ENCODE measurements around the gene GJA3. TPM values are rescaled to one million over a fixed set of nuclear protein-coding genes. Genes with fewer than 3 reads are reported as not detected.
A peak's percentile ranks its signal among the peaks of the same experiment; 100 is the strongest.

Gene GJA3
- total RNA-seq, 2 experiments from 2014 or later: not detected

GRCh38 chr13:20175907-20176652, 15.2 kb upstream of the GJA3 start:
- H3K27ac ChIP-seq (ENCODE audit: low read depth in 1 of 2, low read length in 2 of 2): no peak overlapping the region
- intact Hi-C loops (cut with DNase I, micrococcal nuclease): no loop called here
- peaks cover 43 to 58% of the 10 kb centered on the region in 2 experiments for H3K27me3 ChIP-seq (ENCODE audit: control insufficient read depth in 1 of 2, insufficient read depth in 2 of 2, low read length in 2 of 2)
- Mint-ChIP-seq H3K27ac (no peak overlapping the region), H3K27me3 (peaks cover 96% of the 10 kb centered on the region), H3K4me1 (ENCODE audit: low read depth) (peaks cover 7% of the 10 kb centered on the region), H3K36me3 (ENCODE audit: low read depth) (no peaks in the 10 kb centered on the region), H3K4me3 (no peak overlapping the region), H3K9me3 (no peaks in the 10 kb centered on the region)
- H3K4me3 ChIP-seq (ENCODE audit: low read length): no peak overlapping the region
- no peaks in the 10 kb centered on the region for H3K9me3 ChIP-seq (ENCODE audit: control insufficient read depth in 1 of 2, insufficient read depth in 1 of 2, low read length in 2 of 2)
- H3K36me3 ChIP-seq (ENCODE audit: insufficient read depth, low read length): no peaks in the 10 kb centered on the region
- peaks cover 9% of the 10 kb centered on the region for H3K4me1 ChIP-seq (ENCODE audit: insufficient read depth, low read length)
- no peak for DNase-seq
- ATAC-seq (ENCODE audit: poor library complexity): no peak
- CTCF ChIA-PET: no interaction called here
- TF ChIP-seq, protein P1, sequence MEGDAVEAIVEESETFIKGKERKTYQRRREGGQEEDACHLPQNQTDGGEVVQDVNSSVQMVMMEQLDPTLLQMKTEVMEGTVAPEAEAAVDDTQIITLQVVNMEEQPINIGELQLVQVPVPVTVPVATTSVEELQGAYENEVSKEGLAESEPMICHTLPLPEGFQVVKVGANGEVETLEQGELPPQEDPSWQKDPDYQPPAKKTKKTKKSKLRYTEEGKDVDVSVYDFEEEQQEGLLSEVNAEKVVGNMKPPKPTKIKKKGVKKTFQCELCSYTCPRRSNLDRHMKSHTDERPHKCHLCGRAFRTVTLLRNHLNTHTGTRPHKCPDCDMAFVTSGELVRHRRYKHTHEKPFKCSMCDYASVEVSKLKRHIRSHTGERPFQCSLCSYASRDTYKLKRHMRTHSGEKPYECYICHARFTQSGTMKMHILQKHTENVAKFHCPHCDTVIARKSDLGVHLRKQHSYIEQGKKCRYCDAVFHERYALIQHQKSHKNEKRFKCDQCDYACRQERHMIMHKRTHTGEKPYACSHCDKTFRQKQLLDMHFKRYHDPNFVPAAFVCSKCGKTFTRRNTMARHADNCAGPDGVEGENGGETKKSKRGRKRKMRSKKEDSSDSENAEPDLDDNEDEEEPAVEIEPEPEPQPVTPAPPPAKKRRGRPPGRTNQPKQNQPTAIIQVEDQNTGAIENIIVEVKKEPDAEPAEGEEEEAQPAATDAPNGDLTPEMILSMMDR (IDR thresholded peaks at IDR 0.05): no peak
- POLR2A ChIA-PET: no interaction called here

- H3K27me3 ChIP-seq (ENCODE audit: control insufficient read depth in 1 of 2, insufficient read depth in 2 of 2, low read length in 2 of 2): peaks cover 43 to 57% of the 10 kb centered on the region in 2 experiments
- H3K27ac Mint-ChIP-seq: no peak overlapping the region
- no peaks in the 10 kb centered on the region for H3K36me3 ChIP-seq (ENCODE audit: insufficient read depth, low read length)
- ChIA-PET POLR2A (no interaction called here), CTCF (no interaction called here)
- no peaks in the 10 kb centered on the region for H3K9me3 Mint-ChIP-seq
- H3K36me3 Mint-ChIP-seq (ENCODE audit: low read depth): no peaks in the 10 kb centered on the region
- intact Hi-C loops (cut with DNase I, micrococcal nuclease): no loop called here
- no peak for ATAC-seq (ENCODE audit: poor library complexity)
- H3K4me3 ChIP-seq (ENCODE audit: low read length): no peak overlapping the region
- no peak overlapping the region for H3K27ac ChIP-seq (ENCODE audit: low read depth in 1 of 2, low read length in 2 of 2)
- peaks cover 7% of the 10 kb centered on the region for H3K4me1 Mint-ChIP-seq (ENCODE audit: low read depth)
- TF ChIP-seq, protein P1 (IDR thresholded peaks at IDR 0.05): no peak
- H3K4me1 ChIP-seq (ENCODE audit: insufficient read depth, low read length): peaks cover 9% of the 10 kb centered on the region
- H3K9me3 ChIP-seq (ENCODE audit: control insufficient read depth in 1 of 2, insufficient read depth in 1 of 2, low read length in 2 of 2): no peaks in the 10 kb centered on the region
- no peak overlapping the region for H3K4me3 Mint-ChIP-seq
- peaks cover 96% of the 10 kb centered on the region for H3K27me3 Mint-ChIP-seq
- DNase-seq: no peak
These were observed 14.5 kb upstream of the GJA3 start for GRCh38 chr13:20175406-20175794.

DNA sequence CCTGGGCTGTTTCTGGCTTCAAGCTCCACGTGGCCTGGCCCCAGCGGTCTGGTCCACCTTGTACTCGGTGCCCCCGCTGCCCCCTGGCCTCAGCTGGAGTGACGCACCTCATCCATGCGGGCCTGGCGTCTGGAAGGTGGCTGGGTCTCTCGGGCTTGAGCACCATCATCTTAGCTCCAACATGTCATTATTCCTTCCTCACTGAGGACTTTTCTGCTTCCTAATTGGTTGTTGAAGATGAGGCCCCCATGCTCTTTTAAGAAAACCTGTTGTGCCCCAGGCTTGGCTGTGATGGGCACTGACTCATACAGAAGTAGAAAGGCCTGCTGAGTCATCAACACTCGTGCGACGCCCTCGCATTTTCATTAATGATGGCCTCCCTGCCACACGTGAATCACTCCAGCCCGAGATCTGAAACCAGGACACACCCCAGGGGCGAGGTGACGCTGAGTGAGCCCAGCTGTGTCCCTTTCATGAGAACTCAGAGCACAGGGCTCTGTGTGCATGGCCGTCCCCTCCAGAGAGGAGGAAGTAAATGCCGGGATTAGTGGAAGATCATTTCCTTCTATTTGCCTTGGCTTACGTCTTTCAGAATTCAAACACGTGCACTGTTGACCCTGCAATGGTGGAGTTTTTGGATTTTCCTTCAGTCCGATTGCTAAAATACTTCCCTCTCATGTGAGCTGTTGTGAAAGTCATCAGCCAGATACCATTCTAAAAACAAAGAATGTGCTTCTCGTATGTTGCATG, 14.0 kb upstream of the GJA3 start:
- H3K9me3 ChIP-seq (ENCODE audit: control insufficient read depth in 1 of 2, insufficient read depth in 1 of 2, low read length in 2 of 2): no peaks in the 10 kb centered on the region
- H3K4me1 ChIP-seq (ENCODE audit: insufficient read depth, low read length): peaks cover 9% of the 10 kb centered on the region
- H3K4me3 ChIP-seq (ENCODE audit: low read length): no peak overlapping the region
- intact Hi-C loops (cut with DNase I, micrococcal nuclease): no loop called here
- Mint-ChIP-seq H3K27me3 (peaks cover 96% of the 10 kb centered on the region), H3K9me3 (no peaks in the 10 kb centered on the region), H3K4me3 (no peak overlapping the region), H3K4me1 (ENCODE audit: low read depth) (peaks cover 7% of the 10 kb centered on the region), H3K36me3 (ENCODE audit: low read depth) (no peaks in the 10 kb centered on the region), H3K27ac (no peak overlapping the region)
- H3K27me3 ChIP-seq (ENCODE audit: control insufficient read depth in 1 of 2, insufficient read depth in 2 of 2, low read length in 2 of 2): peaks cover 44 to 52% of the 10 kb centered on the region in 2 experiments
- POLR2A ChIA-PET: no interaction called here
- H3K27ac ChIP-seq (ENCODE audit: low read depth in 1 of 2, low read length in 2 of 2): no peak overlapping the region
- CTCF ChIA-PET: no interaction called here
- TF ChIP-seq, protein P1 (IDR thresholded peaks at IDR 0.05): no peak
- peak in 11 of 14 experiments; percentile 30 to 83 (median 41) for DNase-seq
- H3K36me3 ChIP-seq (ENCODE audit: insufficient read depth, low read length): no peaks in the 10 kb centered on the region
- peak; percentile 79 for ATAC-seq (ENCODE audit: poor library complexity)

Measured in CD4-positive, alpha-beta T cell (primary cell).